A673 (cell line): Measurements from ENCODE around the gene SMPD2. TPM values are rescaled to one million over a fixed set of nuclear protein-coding genes. Genes with fewer than 3 reads are reported as not detected.

Source experiments
- BruUV-seq: library from RNA; stranded (reverse); fragments of 400-500 nt; replicated peaks from 2 replicates; lab custom pipeline; 2021; lab: Mats Ljungman, UMichigan
- CTCF ChIA-PET: fragments of 300-600 bp; sonication (Branson Sonifier 250); formaldehyde crosslinking; loops from one replicate; lab custom pipeline; 2022; ENCODE audit warnings: antibody characterized with exemption; lab: Charles Lee
- POLR2A ChIA-PET: fragments of 300-600 bp; sonication (Branson Sonifier 250); formaldehyde crosslinking; loops from one replicate; lab custom pipeline; 2022; ENCODE audit warnings: antibody characterized with exemption; ENCODE audit not compliant: low non-redundant PET; lab: Charles Lee
- DNase-seq: peaks from one replicate; pipeline ENCODE4 v3.0.0-alpha.2; 2015; ENCODE audit warnings: low spot score
- H3K27ac ChIP-seq: fragments of 200-600 bp; sonication (generic); 2 replicates; pipeline ENCODE4 v1.5.1; 2016; ENCODE audit warnings: mixed run types, low read depth, mild to moderate bottlenecking, mixed read lengths, antibody characterized with exemption, low read length; ENCODE audit not compliant: poor library complexity, severe bottlenecking
- H3K27me3 ChIP-seq: fragments of 200-600 bp; sonication (generic); replicated peaks from 2 replicates; pipeline ENCODE4 v1.6.1; 2017; ENCODE audit warnings: mixed run types, low read depth, mild to moderate bottlenecking, mixed read lengths, antibody characterized with exemption, low read length; ENCODE audit not compliant: insufficient read depth, poor library complexity
- H3K36me3 ChIP-seq: fragments of 200-600 bp; sonication (generic); 2 replicates; pipeline ENCODE4 v1.6.1; 2016; ENCODE audit warnings: mixed run types, mild to moderate bottlenecking, mixed read lengths, antibody characterized with exemption, low read length; ENCODE audit not compliant: insufficient read depth, poor library complexity, severe bottlenecking
- H3K4me1 ChIP-seq: fragments of 200-600 bp; sonication (generic); 2 replicates; pipeline ENCODE4 v1.6.1; 2017; ENCODE audit warnings: mixed run types, mild to moderate bottlenecking, mixed read lengths, antibody characterized with exemption, low read length; ENCODE audit not compliant: insufficient read depth, poor library complexity, severe bottlenecking
- H3K4me3 ChIP-seq: fragments of 200-600 bp; sonication (generic); 2 replicates; pipeline ENCODE4 v1.5.1; 2016; ENCODE audit warnings: low read depth, mixed run types, mild to moderate bottlenecking, mixed read lengths, low read length; ENCODE audit not compliant: poor library complexity, severe bottlenecking
- H3K9me3 ChIP-seq: fragments of 200-600 bp; sonication (generic); 2 replicates; pipeline ENCODE4 v1.6.1; 2016; ENCODE audit warnings: mixed run types, low read depth, mild to moderate bottlenecking, mixed read lengths, antibody characterized with exemption, low read length; ENCODE audit not compliant: poor library complexity, severe bottlenecking
- CTCF ChIP-seq: fragments of 300-800, 200-600 bp; sonication (generic); conservative IDR thresholded peaks from 2 replicates; pipeline ENCODE4 v1.5.1; 2017; ENCODE audit warnings: low read depth, mild to moderate bottlenecking, antibody characterized with exemption, low read length, moderate library complexity, mixed read lengths
- EZH2 ChIP-seq: fragments of 200-600 bp; sonication (generic); IDR thresholded peaks from 2 replicates; pipeline ENCODE4 v1.6.1; 2017; ENCODE audit warnings: borderline replicate concordance, low read depth, mild to moderate bottlenecking, mixed read lengths, antibody characterized with exemption, low read length; ENCODE audit not compliant: poor library complexity, severe bottlenecking
- intact Hi-C: fragments of 100-400 bp; cut with micrococcal nuclease; formaldehyde crosslinking; loops from one replicate; pipeline ENCODE4 v1.10.0; 2022; ENCODE audit not compliant: unreplicated experiment
- total RNA-seq: library from RNA; stranded (reverse); gene quantifications from 2 replicates; pipeline ENCODE4 v1.2.3, GENCODE V29; 2021

SMPD2 gene
- total RNA-seq, 1 experiment from 2014 or later = 8.6 TPM

DNA sequence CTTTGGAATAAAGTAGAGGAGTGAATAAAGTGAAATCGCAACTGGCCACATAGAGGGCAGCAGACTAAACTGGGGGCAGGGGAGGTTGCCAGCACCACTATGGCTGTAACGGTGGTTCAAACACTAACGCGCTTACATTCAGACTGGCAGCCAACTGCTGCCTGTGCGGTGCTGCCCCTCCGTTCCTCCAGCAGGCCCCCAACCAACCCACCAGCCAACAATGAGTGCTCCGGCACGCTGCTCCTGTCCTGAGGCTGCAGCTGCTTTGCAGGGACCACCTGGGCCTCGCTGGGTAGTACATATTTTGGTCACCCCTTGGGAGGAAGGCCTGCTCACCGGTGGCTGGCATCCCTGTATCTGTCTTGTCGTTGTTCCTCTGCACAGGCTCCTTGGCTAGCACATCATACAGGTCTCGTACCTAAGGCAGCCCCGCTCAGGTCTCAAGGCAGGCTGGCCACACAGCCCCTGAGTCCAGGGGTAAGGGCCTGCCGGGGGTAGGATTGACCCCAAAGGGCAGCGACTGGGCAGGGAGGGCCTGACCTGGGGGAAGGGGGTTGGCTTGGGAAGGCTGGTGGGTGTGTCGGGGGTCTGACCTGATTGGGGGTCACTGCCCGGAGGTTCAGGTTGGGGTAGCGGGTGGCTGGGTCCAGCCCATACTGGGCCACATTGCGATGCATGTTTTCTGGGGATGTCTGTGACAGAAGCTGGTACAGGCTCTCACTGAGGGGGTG lies 8.7 kb downstream of the SMPD2 start:
- no peak overlapping the region for H3K27ac ChIP-seq
- BruUV-seq = no TSS peak
- DNase-seq = no peak
- ChIA-PET POLR2A (no interaction called here), CTCF (no interaction called here)
- H3K4me3 ChIP-seq = no peak overlapping the region
- intact Hi-C loops = no loop called here
- TF ChIP-seq EZH2 (no peak), CTCF (no peak)
- no peaks in the 10 kb centered on the region for H3K36me3 ChIP-seq
- no peaks in the 10 kb centered on the region for H3K9me3 ChIP-seq
- peaks cover 2% of the 10 kb centered on the region for H3K4me1 ChIP-seq
- H3K27me3 ChIP-seq = no peaks in the 10 kb centered on the region

DNA sequence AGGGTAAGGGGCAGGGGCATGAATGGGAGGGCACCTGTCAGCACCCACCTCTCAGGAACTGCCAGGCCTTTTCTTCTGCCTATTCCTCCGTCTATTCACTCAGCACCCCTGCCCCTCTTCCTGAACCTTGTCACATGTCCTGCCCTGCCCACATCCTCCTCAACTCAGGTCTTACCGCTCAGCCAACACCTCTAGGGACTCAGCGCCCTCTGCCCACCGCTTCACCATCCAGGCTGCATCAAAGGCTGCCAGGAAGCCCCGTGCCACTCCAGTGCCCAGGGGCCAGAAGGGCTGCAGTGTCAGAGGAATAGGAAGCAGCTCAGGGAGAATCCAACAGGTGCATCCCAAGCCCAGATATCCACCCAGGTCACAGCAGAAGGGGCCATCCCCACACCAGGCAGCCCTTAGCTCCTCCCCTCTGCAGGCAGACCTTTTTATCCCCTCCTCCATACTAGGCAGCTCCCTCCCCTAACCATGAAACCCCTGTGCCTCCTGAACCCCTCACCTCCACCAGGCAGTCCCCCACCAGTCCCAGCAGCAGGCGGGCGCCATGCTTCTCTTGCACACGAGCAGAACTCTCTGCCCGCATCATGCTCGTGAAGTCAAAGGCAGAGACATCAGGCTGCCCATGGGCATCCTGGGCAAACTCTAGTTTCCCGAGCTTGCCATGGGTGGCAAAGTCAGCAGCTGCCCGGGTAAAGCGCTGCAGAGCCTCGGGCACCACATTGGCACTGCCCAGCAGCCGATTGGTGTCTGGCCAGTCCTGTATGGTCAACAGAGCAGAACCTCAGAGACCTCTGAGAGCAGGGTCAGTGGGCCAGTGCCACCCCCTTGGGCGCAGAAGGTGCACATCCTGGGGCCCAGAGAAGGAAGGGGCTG lies 9.5 kb downstream of the SMPD2 start:
- Histone ChIP-seq H3K27me3 (no peaks in the 10 kb centered on the region), H3K4me1 (peaks cover 9% of the 10 kb centered on the region), H3K36me3 (no peaks in the 10 kb centered on the region), H3K9me3 (no peaks in the 10 kb centered on the region), H3K27ac (no peak overlapping the region), H3K4me3 (no peak overlapping the region)
- intact Hi-C loops = no loop called here
- DNase-seq = no peak
- BruUV-seq = no TSS peak
- TF ChIP-seq EZH2 = no peak
- TF ChIP-seq CTCF = no peak
- POLR2A ChIA-PET = no interaction called here
- CTCF ChIA-PET = no interaction called here

GRCh38 chr6:109450801-109451200 lies 10.3 kb downstream of the SMPD2 start:
- no peak for TF ChIP-seq EZH2
- no peak for TF ChIP-seq CTCF
- H3K4me1 ChIP-seq = peaks cover 9% of the 10 kb centered on the region
- intact Hi-C loops = no loop called here
- POLR2A ChIA-PET = no interaction called here
- no peaks in the 10 kb centered on the region for H3K36me3 ChIP-seq
- no peak overlapping the region for H3K27ac ChIP-seq
- H3K27me3 ChIP-seq = no peaks in the 10 kb centered on the region
- no TSS peak for BruUV-seq
- no peaks in the 10 kb centered on the region for H3K9me3 ChIP-seq
- H3K4me3 ChIP-seq = no peak overlapping the region
- CTCF ChIA-PET = no interaction called here
- DNase-seq = no peak
